DOHH2 (cell line): ENCODE measurements around the gene PDE6D.
A peak's percentile ranks its signal among the peaks of the same experiment; 100 is the strongest.

Experiments used
- H3F3A ChIP-seq: fragments of 200-600 bp; sonication (generic), shearing (Covaris generic); 2 replicates; pipeline ENCODE4 v1.6.0; 2016; ENCODE audit warnings: antibody characterized with exemption, mild to moderate bottlenecking; ENCODE audit not compliant: control insufficient read depth, insufficient read depth
- H3K27ac ChIP-seq: fragments of 200-600 bp; sonication (generic); 2 replicates; pipeline ENCODE4 v1.5.1; 2014; ENCODE audit warnings: low read depth, mild to moderate bottlenecking, low read length, moderate library complexity
- H3K27me3 ChIP-seq: fragments of 200-600 bp; sonication (generic); 2 replicates; pipeline ENCODE4 v1.6.1; 2014; ENCODE audit warnings: mild to moderate bottlenecking, low read length, mixed read lengths; ENCODE audit not compliant: control insufficient read depth
- H3K36me3 ChIP-seq: fragments of 200-600 bp; sonication (generic); 2 replicates; pipeline ENCODE4 v1.6.1; 2014; ENCODE audit warnings: mild to moderate bottlenecking, low read length, moderate library complexity, mixed read lengths; ENCODE audit not compliant: control insufficient read depth
- H3K4me1 ChIP-seq: fragments of 200-600 bp; sonication (generic); 2 replicates; pipeline ENCODE4 v1.6.1; 2014; ENCODE audit warnings: mild to moderate bottlenecking, low read length, mixed read lengths; ENCODE audit not compliant: control insufficient read depth
- H3K4me2 ChIP-seq: fragments of 200-600 bp; sonication (generic); 2 replicates; pipeline ENCODE4 v1.6.0; 2014; ENCODE audit warnings: mild to moderate bottlenecking, low read length, moderate library complexity
- H3K4me3 ChIP-seq: fragments of 200-600 bp; sonication (generic); 2 replicates; pipeline ENCODE4 v1.5.1; 2014; ENCODE audit warnings: mild to moderate bottlenecking, low read length, mixed read lengths
- H3K79me2 ChIP-seq: fragments of 200-600 bp; sonication (generic); 2 replicates; pipeline ENCODE4 v1.6.1; 2014; ENCODE audit warnings: mild to moderate bottlenecking, low read length, mixed read lengths; ENCODE audit not compliant: control insufficient read depth
- H3K9me2 ChIP-seq: fragments of 200-600 bp; sonication (generic); replicated peaks from 2 replicates; pipeline ENCODE4 v1.6.1; 2014; ENCODE audit warnings: mild to moderate bottlenecking, low read length, mixed read lengths; ENCODE audit not compliant: control insufficient read depth
- H3K9me3 ChIP-seq: fragments of 200-600 bp; sonication (generic); 2 replicates; pipeline ENCODE4 v1.6.1; 2014; ENCODE audit warnings: antibody characterized with exemption, low read length, mixed read lengths; ENCODE audit not compliant: control insufficient read depth, insufficient read depth
- H4K20me1 ChIP-seq: fragments of 200-600 bp; sonication (generic); 2 replicates; pipeline ENCODE4 v1.6.0; 2014; ENCODE audit warnings: low read depth, mild to moderate bottlenecking, antibody characterized with exemption, low read length, moderate library complexity; ENCODE audit not compliant: control insufficient read depth, insufficient read depth
- CTCF ChIP-seq: fragments of 200-600 bp; sonication (generic); IDR thresholded peaks from one replicate; pipeline ENCODE4 v1.5.1; 2014; ENCODE audit warnings: antibody characterized with exemption, mild to moderate bottlenecking, low read depth, low read length; ENCODE audit not compliant: poor library complexity, severe bottlenecking
- EZH2phosphoT487 ChIP-seq: fragments of 200-600 bp; sonication (generic); IDR thresholded peaks from 2 replicates; pipeline ENCODE4 v1.6.1; 2017; ENCODE audit warnings: borderline replicate concordance, mild to moderate bottlenecking, antibody characterized with exemption, low read length, moderate library complexity, mixed read lengths

Gene PDE6D

GRCh38 chr2:231687961-231688360, 93.1 kb downstream of the PDE6D start:
- TF ChIP-seq EZH2phosphoT487 (no peak), CTCF (no peak)
- Histone ChIP-seq H4K20me1 (no peaks in the 10 kb centered on the region), H3K4me2 (peak overlapping the region; percentile 92), H3K36me3 (peaks cover 6% of the 10 kb centered on the region; the same call in 1 of the 2 replicates), H3K79me2 (peaks cover 49% of the 10 kb centered on the region), H3K9me2 (no peaks in the 10 kb centered on the region), H3F3A (peaks cover 11% of the 10 kb centered on the region), H3K27me3 (no peaks in the 10 kb centered on the region), H3K4me3 (peak overlapping the region; percentile 92), H3K9me3 (no peaks in the 10 kb centered on the region), H3K27ac (no peak overlapping the region), H3K4me1 (peaks cover 76% of the 10 kb centered on the region)

GRCh38 chr2:231687133-231687852, 93.8 kb downstream of the PDE6D start:
- H3K9me3 ChIP-seq, result no peaks in the 10 kb centered on the region
- peak overlapping the region; percentile 92 for H3K4me3 ChIP-seq
- H3K4me2 ChIP-seq, result peak overlapping the region; percentile 92
- H3K4me1 ChIP-seq, result peaks cover 81% of the 10 kb centered on the region
- TF ChIP-seq EZH2phosphoT487, result no peak
- peak; percentile 96 for TF ChIP-seq CTCF
- peaks cover 18% of the 10 kb centered on the region for H3F3A ChIP-seq
- H3K79me2 ChIP-seq, result peaks cover 56% of the 10 kb centered on the region
- H3K27me3 ChIP-seq, result no peaks in the 10 kb centered on the region
- peak overlapping the region; percentile 95 for H3K27ac ChIP-seq
- no peaks in the 10 kb centered on the region for H3K9me2 ChIP-seq
- H3K36me3 ChIP-seq, result peaks cover 6% of the 10 kb centered on the region; the same call in 1 of the 2 replicates
- no peaks in the 10 kb centered on the region for H4K20me1 ChIP-seq

GRCh38 chr2:231686192-231687100, 94.6 kb downstream of the PDE6D start:
- peaks cover 64% of the 10 kb centered on the region for H3K79me2 ChIP-seq
- H3F3A ChIP-seq, result peaks cover 24% of the 10 kb centered on the region
- no peaks in the 10 kb centered on the region for H3K9me2 ChIP-seq
- peak overlapping the region; percentile 92 for H3K4me2 ChIP-seq
- peaks cover 10% of the 10 kb centered on the region for H3K36me3 ChIP-seq
- H3K4me3 ChIP-seq, result peak overlapping the region; percentile 92
- H3K27me3 ChIP-seq, result no peaks in the 10 kb centered on the region
- no peaks in the 10 kb centered on the region for H3K9me3 ChIP-seq
- H3K4me1 ChIP-seq, result peaks cover 90% of the 10 kb centered on the region
- H4K20me1 ChIP-seq, result no peaks in the 10 kb centered on the region
- TF ChIP-seq EZH2phosphoT487 (no peak), CTCF (no peak)
- H3K27ac ChIP-seq, result peak overlapping the region; percentile 95
